GM10248 (cell line): Measurements from ENCODE around the gene LETM1.

ENCODE experiments used
- CTCF ChIA-PET: fragments of 300-600 bp; sonication (Branson Sonifier 250); formaldehyde crosslinking; extraction: SDS; loops from one replicate; lab custom pipeline; 2021; ENCODE audit warnings: antibody characterized with exemption; lab: Yijun Ruan, JAX
- POLR2A ChIA-PET: fragments of 350-650 bp; sonication (Branson Sonifier 250); formaldehyde crosslinking; extraction: SDS; loops from one replicate; lab custom pipeline; 2020; ENCODE audit warnings: antibody characterized with exemption; lab: Yijun Ruan, JAX
- DNase-seq: peaks from one replicate; pipeline ENCODE4 v3.0.0; 2012; ENCODE audit errors: extremely low spot score
- TF ChIP-seq, protein P1 (sequence below): IDR thresholded peaks from 2 replicates; pipeline ENCODE4 v1.5.1; 2012; ENCODE audit warnings: mild to moderate bottlenecking, low read depth; ENCODE audit errors: extremely low read depth, missing control alignments, control extremely low read depth

The LETM1 gene

DNA sequence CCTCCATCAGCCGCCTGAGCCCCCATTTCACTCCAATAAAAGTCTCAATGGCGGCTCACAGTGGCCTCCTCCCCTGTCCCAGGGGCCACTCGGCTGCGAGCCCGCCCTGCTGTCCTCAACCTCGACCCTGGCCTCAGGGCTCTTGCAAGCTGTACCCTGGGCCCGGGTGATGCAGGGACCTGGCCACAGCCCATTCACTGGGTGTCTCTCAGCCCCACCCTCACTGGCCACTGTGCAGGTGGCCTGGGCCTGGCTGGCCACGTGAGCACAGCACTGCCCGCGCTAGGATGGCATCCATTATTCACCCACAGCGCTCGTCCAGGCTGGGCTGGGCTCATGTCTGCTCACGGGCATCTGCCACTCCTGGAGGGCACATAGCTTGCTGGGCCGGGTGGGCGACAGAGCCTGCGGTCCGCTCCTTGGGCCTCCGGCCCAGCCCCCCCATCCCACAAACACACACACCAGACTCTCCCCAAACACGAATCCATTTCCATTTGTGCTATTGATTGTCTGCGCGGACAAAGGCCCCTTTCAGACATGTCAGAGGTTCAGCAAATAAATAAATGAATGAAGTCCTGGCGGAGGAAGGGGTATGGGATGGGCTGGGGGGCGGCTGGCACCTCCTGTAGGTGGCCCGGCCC is 79.3 kb downstream of the LETM1 start:
- DNase-seq = no peak
- TF ChIP-seq, protein P1, sequence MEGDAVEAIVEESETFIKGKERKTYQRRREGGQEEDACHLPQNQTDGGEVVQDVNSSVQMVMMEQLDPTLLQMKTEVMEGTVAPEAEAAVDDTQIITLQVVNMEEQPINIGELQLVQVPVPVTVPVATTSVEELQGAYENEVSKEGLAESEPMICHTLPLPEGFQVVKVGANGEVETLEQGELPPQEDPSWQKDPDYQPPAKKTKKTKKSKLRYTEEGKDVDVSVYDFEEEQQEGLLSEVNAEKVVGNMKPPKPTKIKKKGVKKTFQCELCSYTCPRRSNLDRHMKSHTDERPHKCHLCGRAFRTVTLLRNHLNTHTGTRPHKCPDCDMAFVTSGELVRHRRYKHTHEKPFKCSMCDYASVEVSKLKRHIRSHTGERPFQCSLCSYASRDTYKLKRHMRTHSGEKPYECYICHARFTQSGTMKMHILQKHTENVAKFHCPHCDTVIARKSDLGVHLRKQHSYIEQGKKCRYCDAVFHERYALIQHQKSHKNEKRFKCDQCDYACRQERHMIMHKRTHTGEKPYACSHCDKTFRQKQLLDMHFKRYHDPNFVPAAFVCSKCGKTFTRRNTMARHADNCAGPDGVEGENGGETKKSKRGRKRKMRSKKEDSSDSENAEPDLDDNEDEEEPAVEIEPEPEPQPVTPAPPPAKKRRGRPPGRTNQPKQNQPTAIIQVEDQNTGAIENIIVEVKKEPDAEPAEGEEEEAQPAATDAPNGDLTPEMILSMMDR = no peak
- ChIA-PET CTCF (interaction anchor here (1.4 kb wide), 1 partner anchor 33 kb away, joined by 5 read pairs; no protein-coding TSS in a partner anchor), POLR2A (no interaction called here)

- no peak for DNase-seq
- TF ChIP-seq, protein P1 = no peak
- CTCF ChIA-PET = interaction anchor here (1.3 to 1.9 kb wide), 3 partner anchors 31 to 49 kb away, joined by 3 to 4 read pairs (median 3); no protein-coding TSS in a partner anchor
- POLR2A ChIA-PET = no interaction called here
Measured at GRCh38 chr4:1775731-1776500, 80.0 kb downstream of the LETM1 start.

DNA sequence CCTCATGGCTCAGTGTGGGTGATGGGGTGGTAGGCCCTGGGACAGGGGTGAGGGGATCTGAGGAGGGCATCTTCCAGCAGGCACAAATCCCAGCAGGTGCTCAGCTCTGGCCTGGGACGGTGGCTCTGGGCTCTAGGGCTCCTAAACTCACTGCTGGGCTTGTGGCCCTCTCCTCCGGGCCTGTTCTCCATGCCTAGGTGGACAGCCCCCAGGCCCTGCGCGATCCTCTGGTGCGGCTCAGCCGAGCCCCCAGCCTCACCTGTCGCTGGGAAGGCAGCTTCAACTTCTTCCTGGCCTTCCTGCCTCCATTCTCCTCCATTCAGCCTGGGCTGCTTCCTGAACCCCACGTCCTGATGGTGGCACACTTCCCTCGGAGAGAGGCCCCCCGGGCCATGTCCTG is 82.2 kb downstream of the LETM1 start:
- CTCF ChIA-PET = interaction anchor here (0.6 to 2.5 kb wide), 5 partner anchors 26 to 465 kb away, joined by 3 to 11 read pairs (median 4); no protein-coding TSS in a partner anchor
- POLR2A ChIA-PET = interaction anchor here (0.6 kb wide), 1 partner anchor 1276 kb away, joined by 3 read pairs; no protein-coding TSS in a partner anchor
- no peak for DNase-seq
- TF ChIP-seq, protein P1 = no peak

- POLR2A ChIA-PET = interaction anchor here (0.6 kb wide), 1 partner anchor 1275 kb away, joined by 3 read pairs; no protein-coding TSS in a partner anchor
- TF ChIP-seq, protein P1 = no peak
Measured at GRCh38 chr4:1772853-1773538, 83.0 kb downstream of the LETM1 start.

GRCh38 chr4:1771555-1772305 is 84.2 kb downstream of the LETM1 start:
- POLR2A ChIA-PET = interaction anchor here (0.5 to 0.6 kb wide), 2 partner anchors 61 to 322 kb away, joined by 5 to 6 read pairs; no protein-coding TSS in a partner anchor
- TF ChIP-seq, protein P1 = no peak

More at GRCh38 chr4:1772853-1773538, 83.0 kb downstream of the LETM1 start:
- DNase-seq = no peak
- CTCF ChIA-PET = interaction anchor here (0.6 to 2.5 kb wide), 4 partner anchors 26 to 466 kb away, joined by 3 to 11 read pairs (median 4); no protein-coding TSS in a partner anchor

More at GRCh38 chr4:1771555-1772305, 84.2 kb downstream of the LETM1 start:
- DNase-seq = peak; percentile 66
- CTCF ChIA-PET = interaction anchor here (2.5 kb wide), 1 partner anchor 38 kb away, joined by 11 read pairs; no protein-coding TSS in a partner anchor
